Kasumi-1 (cell line): Measurements from ENCODE around the gene ASF1B.
"Not testable (repeated sequence)": the region's sequence is repeated elsewhere in the genome, so short reads cannot be mapped to it uniquely, and the experiment has no call there.

Experiments used
- DNase-seq, 2 experiments: peaks; one replicate each; lab custom pipeline; 2025; lab: John Stamatoyannopoulos, UW

Gene ASF1B

DNA sequence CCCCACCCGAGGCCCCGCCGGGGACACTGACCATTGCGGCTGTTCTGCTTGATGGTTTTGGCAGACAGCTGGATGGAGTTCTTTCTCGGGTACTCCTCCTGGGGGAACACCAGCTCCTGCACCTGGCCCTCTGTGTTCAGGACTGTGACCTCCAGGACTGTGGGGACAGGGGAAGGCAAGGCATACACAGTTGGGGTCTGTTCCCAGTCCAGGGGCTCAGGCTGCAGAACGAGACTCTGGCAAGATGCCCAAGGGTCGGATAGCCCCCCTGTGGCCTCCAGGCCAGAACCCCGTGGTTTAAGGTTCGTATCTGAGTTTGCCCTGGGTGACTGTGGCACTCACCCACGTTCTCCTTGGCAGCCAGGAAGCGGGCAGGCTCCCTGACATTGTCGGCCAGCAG, 22.7 kb upstream of the ASF1B start:
- DNase-seq = no peak

GRCh38 chr19:14158276-14159023, 22.1 kb upstream of the ASF1B start:
- no peak for DNase-seq

DNA sequence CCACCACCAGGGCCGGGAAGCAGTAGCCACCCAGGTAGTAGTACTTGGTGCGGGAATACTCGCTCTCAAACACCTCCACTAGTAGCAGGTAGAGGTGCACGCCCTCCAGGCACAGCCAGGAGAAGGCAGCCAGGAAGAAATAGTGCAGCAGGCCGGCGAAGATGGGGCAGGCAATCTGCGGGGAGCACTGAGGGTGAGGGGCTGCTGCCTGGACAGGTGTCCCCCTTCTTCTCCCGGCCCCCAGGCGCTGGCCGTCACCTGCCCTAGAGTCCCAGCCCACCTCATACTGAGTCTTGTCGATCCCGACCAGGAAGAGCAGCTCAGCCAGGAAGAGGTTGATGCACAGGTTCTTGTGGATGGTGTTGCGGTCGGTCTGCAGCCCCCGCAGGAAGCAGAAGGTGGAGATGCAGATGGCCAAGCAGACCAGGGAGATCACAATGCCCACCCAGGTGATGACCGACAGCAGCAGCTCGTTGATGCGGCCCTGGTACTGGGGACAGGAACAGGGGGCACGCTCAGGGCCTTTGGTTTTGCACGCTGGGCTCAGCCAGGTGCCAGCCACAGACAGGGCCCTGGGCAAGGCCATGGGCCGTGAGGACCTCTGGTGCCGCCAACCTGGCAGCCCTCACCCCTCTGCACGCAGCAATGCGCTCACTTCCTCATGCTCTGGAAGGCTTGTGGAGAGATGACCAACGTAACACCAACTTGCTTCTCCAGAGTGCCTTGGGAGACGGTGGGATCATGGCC, 20.8 kb upstream of the ASF1B start:
- no peak for DNase-seq

DNA sequence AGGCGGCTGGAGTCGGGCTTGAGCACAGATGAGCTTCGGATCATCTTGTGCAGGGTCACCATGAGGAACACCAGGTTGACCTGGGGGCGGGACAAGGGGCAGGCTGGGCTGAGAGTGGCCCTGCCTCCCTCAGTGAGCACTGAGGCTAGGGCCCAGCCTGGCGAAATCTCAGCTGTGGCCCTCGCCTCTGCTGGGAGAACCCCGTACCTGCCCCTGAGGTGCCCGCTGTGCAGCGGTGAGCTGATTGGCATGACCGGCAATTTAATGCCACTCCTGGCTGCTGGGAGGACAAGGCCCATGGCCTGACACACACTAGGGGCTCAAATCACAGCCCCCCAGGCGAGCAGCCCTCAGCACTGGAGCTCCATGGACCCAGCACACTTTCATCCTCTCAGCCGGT, 19.7 kb upstream of the ASF1B start:
- no peak for DNase-seq

GRCh38 chr19:14155371-14155770, 19.0 kb upstream of the ASF1B start:
- no peak for DNase-seq

GRCh38 chr19:14152713-14153112, 16.3 kb upstream of the ASF1B start:
- no peak for DNase-seq

GRCh38 chr19:14150770-14151661, 14.6 kb upstream of the ASF1B start:
- no peak for DNase-seq

GRCh38 chr19:14150041-14150769, 13.8 kb upstream of the ASF1B start:
- DNase-seq = no peak

DNA sequence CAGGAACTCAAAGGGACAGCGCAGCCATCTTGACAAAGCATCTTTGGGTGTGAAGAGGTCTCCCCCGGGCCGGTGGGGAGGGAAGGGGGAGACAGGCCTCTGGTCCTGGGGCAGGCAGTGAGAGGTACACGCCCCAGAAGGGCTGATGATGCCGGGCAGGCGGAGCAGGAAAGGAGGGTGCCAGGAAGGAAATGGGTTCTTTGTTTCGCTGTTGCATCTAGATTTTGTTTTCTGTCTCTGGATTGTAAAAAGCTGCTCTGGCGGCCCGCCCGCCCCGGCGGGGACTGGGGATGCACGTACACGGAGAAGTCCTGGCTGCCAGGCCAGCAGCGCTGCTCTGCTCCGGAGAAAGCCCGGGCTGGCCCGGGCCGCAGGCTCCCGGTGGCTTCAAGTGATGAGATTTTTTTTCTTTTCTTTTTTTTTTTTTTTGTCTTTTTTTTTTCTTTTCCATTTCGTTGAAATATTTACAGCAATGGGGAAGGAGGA, 13.2 kb upstream of the ASF1B start:
- DNase-seq = peak in 1 of 2 experiments; percentile 12

GRCh38 chr19:14148751-14149410, 12.5 kb upstream of the ASF1B start:
- no peak for DNase-seq

GRCh38 chr19:14147797-14148605, 11.6 kb upstream of the ASF1B start:
- peak; percentile 20 to 25 for DNase-seq

GRCh38 chr19:14146789-14147216, 10.4 kb upstream of the ASF1B start:
- DNase-seq = peak in 1 of 2 experiments; percentile 5

DNA sequence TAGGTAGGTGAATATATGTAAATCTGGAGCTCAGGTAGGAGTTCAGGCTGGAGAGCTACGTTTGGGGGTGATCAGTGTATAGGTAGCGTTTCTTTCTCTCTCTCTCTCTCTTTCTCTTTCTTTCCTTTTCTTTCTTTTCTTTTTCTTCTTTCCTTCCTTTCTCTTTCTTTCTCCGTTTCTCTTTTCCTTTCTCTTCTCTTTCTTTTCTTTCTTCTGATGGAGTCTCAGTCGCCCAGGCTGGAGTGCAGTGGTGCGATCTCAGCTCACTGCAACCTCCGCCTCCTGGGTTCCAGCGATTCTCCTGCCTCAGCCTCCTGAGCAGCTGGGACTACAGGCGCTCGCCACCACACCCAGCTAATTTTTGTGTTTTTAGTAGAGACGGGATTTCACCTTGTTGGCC, 9.8 kb upstream of the ASF1B start:
- DNase-seq = not testable (repeated sequence)

DNA sequence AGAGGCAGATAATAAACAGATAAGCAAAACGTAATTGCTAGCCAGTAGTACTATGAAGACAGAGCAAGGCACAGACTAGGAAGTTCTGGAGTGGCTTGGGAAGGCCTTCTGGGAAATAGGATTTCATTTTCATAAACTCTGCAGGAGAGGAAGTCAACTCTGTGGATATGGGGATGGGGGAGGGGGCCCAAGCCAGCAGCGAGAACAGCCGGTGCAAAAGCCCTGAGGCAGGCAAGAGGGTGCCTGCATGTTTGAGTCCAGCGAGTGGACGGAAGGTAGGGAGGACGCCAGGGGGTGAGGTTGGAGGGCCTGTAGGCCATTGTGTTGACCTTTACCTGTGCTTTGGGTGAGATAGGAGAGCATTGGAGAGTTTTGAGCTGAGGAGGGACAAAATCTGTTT, 9.0 kb upstream of the ASF1B start:
- DNase-seq = no peak

GRCh38 chr19:14142262-14143190, 6.1 kb upstream of the ASF1B start:
- DNase-seq = no peak

DNA sequence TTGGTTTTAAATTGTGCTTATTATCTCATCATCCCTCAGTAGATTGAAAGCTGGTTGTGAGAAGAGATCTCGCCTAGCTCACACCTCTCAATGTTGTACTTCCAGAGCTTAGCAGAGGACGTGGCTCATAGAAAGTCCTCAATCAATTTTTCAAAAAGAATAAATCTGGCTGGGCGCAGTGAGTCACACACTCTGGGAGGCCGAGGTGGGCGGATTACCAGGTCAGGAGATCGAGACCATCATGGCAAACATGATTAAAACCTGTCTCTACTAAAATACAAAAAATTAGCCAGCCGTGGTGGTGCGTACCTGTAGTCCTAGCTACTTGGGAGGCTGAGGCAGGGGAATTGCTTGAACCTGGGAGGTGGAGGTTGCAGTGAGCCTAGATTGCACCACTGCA, 4.7 kb upstream of the ASF1B start:
- DNase-seq = no peak

GRCh38 chr19:14139944-14140343, 3.6 kb upstream of the ASF1B start:
- peak; percentile 73 to 76 for DNase-seq

DNA sequence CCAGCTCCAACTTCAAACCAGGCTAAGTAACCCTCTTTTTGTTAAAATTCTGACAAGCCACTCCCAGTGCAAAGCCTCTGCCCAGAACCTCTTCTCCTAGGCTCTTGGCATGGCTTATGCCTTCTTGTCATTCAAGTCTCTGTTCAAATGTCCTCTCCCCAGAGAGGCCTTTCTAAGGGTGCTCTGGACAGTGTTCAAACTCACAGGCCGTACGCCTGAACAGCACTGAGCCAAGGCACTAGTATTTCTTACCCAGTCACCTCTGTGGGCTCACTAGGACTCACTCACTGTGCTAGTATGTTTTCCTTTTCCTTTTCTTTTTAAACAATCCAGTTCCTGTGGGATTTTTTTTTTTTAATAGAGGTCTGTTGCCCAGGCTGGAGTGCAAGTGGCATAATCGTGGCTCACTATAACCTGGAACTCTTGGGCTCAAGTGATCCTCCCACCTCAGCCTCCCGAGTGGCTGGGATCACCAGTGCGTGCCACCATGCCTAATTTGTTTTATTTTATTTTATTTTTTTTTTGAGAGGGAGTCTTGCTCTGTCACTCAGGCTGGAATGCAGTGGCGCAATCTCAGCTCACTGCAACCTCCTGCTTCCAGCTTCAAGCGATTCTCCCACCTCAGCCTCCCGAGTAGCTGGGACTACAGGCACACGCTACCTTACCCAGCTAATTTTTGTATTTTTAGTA, 2.3 kb upstream of the ASF1B start:
- no peak for DNase-seq
